ENCODE measurements around the gene SLC35F4. TPM values are rescaled to one million over a fixed set of nuclear protein-coding genes. Genes with fewer than 3 reads are reported as not detected.

SLC35F4 gene
- total RNA-seq, 1 experiment from 2014 or later, result not detected

DNA sequence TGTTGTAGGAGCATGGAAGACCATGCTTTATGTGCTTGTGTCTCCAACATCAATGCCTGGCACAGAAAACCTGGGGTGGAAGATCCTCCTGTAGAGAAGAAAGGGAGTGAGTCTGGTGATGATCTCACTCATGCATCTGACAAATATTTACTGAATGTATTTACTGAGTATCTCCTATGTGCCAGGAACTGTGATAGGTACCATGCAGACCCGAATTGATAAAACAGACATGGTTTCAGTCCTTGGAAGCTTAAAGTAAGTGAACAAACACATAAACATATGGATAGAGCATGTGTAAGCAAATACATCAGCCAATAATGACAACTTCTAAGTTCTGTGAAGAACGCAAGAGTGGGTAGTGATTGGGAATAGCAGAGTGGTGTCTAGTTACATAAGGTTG is 255.3 kb downstream of the SLC35F4 start:
- Histone ChIP-seq H4K20me1 (ENCODE audit: low read length) (no peaks in the 10 kb centered on the region), H3K9me2 (replicated peaks; ENCODE audit: low read length) (no peaks in the 10 kb centered on the region), H2AFZ (ENCODE audit: low read length) (no peak overlapping the region), H3K4me2 (ENCODE audit: low read length) (no peak overlapping the region), H3K4me1 (ENCODE audit: insufficient read depth, low read length) (no peaks in the 10 kb centered on the region), H3K36me3 (ENCODE audit: low read depth, low read length) (no peaks in the 10 kb centered on the region), H3K4me3 (ENCODE audit: low read length) (no peak overlapping the region), H3K9me3 (ENCODE audit: low read length) (no peaks in the 10 kb centered on the region), H3K79me2 (ENCODE audit: low read length) (no peaks in the 10 kb centered on the region), H3K27me3 (ENCODE audit: low read length) (peaks cover 66% of the 10 kb centered on the region), H3F3A (ENCODE audit: low read length, unreplicated experiment) (no peaks in the 10 kb centered on the region), H3K9ac (ENCODE audit: low read length) (no peak overlapping the region), H3K27ac (ENCODE audit: low read length) (no peak overlapping the region)
- BruUV-seq (replicated peaks), result no TSS peak
- DNase-seq (no peak), ATAC-seq (no peak)
- POLR2A ChIA-PET (ENCODE audit: unreplicated experiment), result no interaction called here
- intact Hi-C loops (cut with micrococcal nuclease), result no loop called here
- TF ChIP-seq, protein P1, sequence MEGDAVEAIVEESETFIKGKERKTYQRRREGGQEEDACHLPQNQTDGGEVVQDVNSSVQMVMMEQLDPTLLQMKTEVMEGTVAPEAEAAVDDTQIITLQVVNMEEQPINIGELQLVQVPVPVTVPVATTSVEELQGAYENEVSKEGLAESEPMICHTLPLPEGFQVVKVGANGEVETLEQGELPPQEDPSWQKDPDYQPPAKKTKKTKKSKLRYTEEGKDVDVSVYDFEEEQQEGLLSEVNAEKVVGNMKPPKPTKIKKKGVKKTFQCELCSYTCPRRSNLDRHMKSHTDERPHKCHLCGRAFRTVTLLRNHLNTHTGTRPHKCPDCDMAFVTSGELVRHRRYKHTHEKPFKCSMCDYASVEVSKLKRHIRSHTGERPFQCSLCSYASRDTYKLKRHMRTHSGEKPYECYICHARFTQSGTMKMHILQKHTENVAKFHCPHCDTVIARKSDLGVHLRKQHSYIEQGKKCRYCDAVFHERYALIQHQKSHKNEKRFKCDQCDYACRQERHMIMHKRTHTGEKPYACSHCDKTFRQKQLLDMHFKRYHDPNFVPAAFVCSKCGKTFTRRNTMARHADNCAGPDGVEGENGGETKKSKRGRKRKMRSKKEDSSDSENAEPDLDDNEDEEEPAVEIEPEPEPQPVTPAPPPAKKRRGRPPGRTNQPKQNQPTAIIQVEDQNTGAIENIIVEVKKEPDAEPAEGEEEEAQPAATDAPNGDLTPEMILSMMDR (conservative IDR thresholded peaks at IDR 0.05; ENCODE audit: low read depth, low read length), result no peak
- TF ChIP-seq EZH2phosphoT487 (IDR thresholded peaks at IDR 0.05; ENCODE audit: borderline replicate concordance, low read length), result no peak
- no peak for TF ChIP-seq EZH2 (IDR thresholded peaks at IDR 0.05; ENCODE audit: low read length, unreplicated experiment)
- CTCF ChIA-PET, result no interaction called here

DNA sequence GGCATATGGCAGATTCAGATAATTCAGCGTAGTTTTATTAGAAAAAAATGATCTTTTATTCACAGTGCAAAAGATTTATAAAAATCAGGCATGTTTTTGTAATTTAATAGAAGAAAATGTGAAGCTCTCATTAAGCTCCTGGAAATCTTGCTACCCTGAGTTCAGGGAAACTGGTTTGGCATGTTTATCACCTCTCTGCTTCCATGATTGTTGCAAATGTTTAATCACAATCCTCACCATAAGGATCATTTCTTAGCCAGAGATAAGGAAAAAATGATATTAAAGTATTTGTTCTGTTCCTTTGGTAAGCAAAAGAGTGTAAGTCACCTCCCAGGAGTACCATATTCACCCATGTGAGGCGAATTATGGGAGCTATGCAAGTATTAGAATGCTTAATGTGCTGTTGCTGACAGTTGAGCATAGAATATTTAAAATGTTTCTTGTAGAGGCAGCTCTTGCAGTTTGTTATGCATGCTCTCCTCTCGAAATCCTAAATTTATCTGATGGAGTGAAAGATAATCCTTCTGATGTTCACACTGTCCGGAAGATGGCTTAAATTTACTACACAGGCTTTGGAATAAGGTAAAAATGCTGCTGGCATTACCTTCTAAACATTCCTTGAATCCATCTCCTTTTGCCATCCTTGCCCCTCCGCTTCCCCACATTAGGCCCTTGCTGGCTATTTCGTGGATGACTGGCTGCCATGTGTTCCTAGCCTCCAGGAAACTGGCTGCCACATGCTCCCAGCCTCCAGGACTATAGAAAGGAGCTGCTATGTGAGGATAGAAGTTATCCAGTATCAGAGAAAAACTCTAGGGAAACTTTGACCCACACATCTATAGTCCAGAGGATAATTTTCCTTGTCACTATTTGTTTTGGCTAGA is 256.5 kb downstream of the SLC35F4 start:
- DNase-seq, result no peak
- H2AFZ ChIP-seq (ENCODE audit: low read length), result no peak overlapping the region
- ChIA-PET POLR2A (ENCODE audit: unreplicated experiment) (no interaction called here), CTCF (no interaction called here)
- H3K9me2 ChIP-seq (replicated peaks; ENCODE audit: low read length), result no peaks in the 10 kb centered on the region
- H3K27ac ChIP-seq (ENCODE audit: low read length), result no peak overlapping the region
- no peaks in the 10 kb centered on the region for H3K79me2 ChIP-seq (ENCODE audit: low read length)
- intact Hi-C loops (cut with micrococcal nuclease), result no loop called here
- no peaks in the 10 kb centered on the region for H3K36me3 ChIP-seq (ENCODE audit: low read depth, low read length)
- no TSS peak for BruUV-seq (replicated peaks)
- no peaks in the 10 kb centered on the region for H3K9me3 ChIP-seq (ENCODE audit: low read length)
- H3K9ac ChIP-seq (ENCODE audit: low read length), result no peak overlapping the region
- no peaks in the 10 kb centered on the region for H3F3A ChIP-seq (ENCODE audit: low read length, unreplicated experiment)
- H3K4me1 ChIP-seq (ENCODE audit: insufficient read depth, low read length), result no peaks in the 10 kb centered on the region
- H3K4me3 ChIP-seq (ENCODE audit: low read length), result no peak overlapping the region
- H3K4me2 ChIP-seq (ENCODE audit: low read length), result no peak overlapping the region
- H3K27me3 ChIP-seq (ENCODE audit: low read length), result peaks cover 74% of the 10 kb centered on the region
- no peak for ATAC-seq
- H4K20me1 ChIP-seq (ENCODE audit: low read length), result no peaks in the 10 kb centered on the region
- TF ChIP-seq EZH2phosphoT487 (IDR thresholded peaks at IDR 0.05; ENCODE audit: borderline replicate concordance, low read length) (no peak), EZH2 (IDR thresholded peaks at IDR 0.05; ENCODE audit: low read length, unreplicated experiment) (no peak)
- TF ChIP-seq, protein P1 (conservative IDR thresholded peaks at IDR 0.05; ENCODE audit: low read depth, low read length), result no peak

DNA sequence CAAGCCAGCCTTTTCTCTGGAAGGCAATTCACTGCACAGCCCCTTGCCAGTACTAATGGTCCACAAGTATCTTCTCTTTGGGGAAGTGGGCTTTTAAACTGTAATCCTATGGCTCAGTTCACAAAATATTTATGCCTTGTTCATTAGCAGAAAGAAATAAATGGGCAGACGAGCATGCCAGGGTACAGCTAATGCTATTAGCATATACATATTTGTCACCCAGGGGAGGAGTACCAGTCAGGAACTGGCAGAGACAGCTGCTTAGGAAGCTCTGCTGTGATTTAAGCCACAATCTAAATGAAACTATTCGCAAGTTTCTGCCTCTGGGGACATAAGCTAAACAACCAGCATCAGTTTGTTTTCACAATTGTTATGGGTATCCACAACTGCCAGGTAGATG is 258.8 kb downstream of the SLC35F4 start:
- H3K27ac ChIP-seq (ENCODE audit: low read length), result no peak overlapping the region
- TF ChIP-seq, protein P1 (conservative IDR thresholded peaks at IDR 0.05; ENCODE audit: low read depth, low read length), result no peak
- TF ChIP-seq EZH2phosphoT487 (IDR thresholded peaks at IDR 0.05; ENCODE audit: borderline replicate concordance, low read length) (no peak), EZH2 (IDR thresholded peaks at IDR 0.05; ENCODE audit: low read length, unreplicated experiment) (no peak)
- ATAC-seq (no peak), DNase-seq (no peak)
- H2AFZ ChIP-seq (ENCODE audit: low read length), result no peak overlapping the region
- CTCF ChIA-PET, result no interaction called here
- H3K9me2 ChIP-seq (replicated peaks; ENCODE audit: low read length), result no peaks in the 10 kb centered on the region
- H3K4me3 ChIP-seq (ENCODE audit: low read length), result no peak overlapping the region
- no peaks in the 10 kb centered on the region for H3K4me1 ChIP-seq (ENCODE audit: insufficient read depth, low read length)
- H3K9me3 ChIP-seq (ENCODE audit: low read length), result no peaks in the 10 kb centered on the region
- no peak overlapping the region for H3K4me2 ChIP-seq (ENCODE audit: low read length)
- POLR2A ChIA-PET (ENCODE audit: unreplicated experiment), result no interaction called here
- no peaks in the 10 kb centered on the region for H3K79me2 ChIP-seq (ENCODE audit: low read length)
- H3F3A ChIP-seq (ENCODE audit: low read length, unreplicated experiment), result no peaks in the 10 kb centered on the region
- intact Hi-C loops (cut with micrococcal nuclease), result no loop called here
- H3K36me3 ChIP-seq (ENCODE audit: low read depth, low read length), result no peaks in the 10 kb centered on the region
- H3K9ac ChIP-seq (ENCODE audit: low read length), result no peak overlapping the region
- no TSS peak for BruUV-seq (replicated peaks)
- no peaks in the 10 kb centered on the region for H4K20me1 ChIP-seq (ENCODE audit: low read length)
- H3K27me3 ChIP-seq (ENCODE audit: low read length), result peaks cover 90% of the 10 kb centered on the region
